PC-9 (cell line): ENCODE results near the gene MYADM.
"Not testable (repeated sequence)": the region's sequence is repeated elsewhere in the genome, so short reads cannot be mapped to it uniquely, and the experiment has no call there.

Experiments used
- EZH2 ChIP-seq: fragments of 200-600 bp; sonication (generic); IDR thresholded peaks from 2 replicates; pipeline ENCODE4 v1.8.0; 2017; ENCODE audit warnings: antibody characterized with exemption, low read depth
- TF ChIP-seq, protein P1 (sequence below): fragments of 200-600 bp; sonication (generic); conservative IDR thresholded peaks from 2 replicates; pipeline ENCODE4 v1.6.1; 2017; ENCODE audit warnings: mixed run types, antibody characterized with exemption, mild to moderate bottlenecking, moderate library complexity

DNA sequence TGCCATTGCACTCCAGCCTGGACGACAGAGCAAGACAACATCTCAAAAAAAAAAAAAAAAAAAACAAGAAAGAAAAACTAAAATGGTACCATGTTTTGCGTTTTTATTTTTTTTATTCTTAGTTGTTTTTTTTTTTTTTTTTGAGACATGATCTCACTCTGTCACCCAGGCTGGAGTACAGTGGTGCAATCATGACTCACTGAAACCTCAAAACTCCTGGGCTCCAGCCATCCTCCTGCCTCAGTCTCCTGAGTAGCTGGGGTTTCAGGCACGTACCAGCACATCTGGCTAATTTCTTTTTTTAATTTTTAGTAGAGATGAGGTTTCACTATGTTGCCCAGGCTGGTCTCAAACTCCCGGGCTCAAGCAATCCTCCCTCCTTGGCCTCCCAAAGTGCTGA, 26.8 kb upstream of the MYADM start:
- TF ChIP-seq, protein P1, sequence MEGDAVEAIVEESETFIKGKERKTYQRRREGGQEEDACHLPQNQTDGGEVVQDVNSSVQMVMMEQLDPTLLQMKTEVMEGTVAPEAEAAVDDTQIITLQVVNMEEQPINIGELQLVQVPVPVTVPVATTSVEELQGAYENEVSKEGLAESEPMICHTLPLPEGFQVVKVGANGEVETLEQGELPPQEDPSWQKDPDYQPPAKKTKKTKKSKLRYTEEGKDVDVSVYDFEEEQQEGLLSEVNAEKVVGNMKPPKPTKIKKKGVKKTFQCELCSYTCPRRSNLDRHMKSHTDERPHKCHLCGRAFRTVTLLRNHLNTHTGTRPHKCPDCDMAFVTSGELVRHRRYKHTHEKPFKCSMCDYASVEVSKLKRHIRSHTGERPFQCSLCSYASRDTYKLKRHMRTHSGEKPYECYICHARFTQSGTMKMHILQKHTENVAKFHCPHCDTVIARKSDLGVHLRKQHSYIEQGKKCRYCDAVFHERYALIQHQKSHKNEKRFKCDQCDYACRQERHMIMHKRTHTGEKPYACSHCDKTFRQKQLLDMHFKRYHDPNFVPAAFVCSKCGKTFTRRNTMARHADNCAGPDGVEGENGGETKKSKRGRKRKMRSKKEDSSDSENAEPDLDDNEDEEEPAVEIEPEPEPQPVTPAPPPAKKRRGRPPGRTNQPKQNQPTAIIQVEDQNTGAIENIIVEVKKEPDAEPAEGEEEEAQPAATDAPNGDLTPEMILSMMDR: not testable (repeated sequence)
- TF ChIP-seq EZH2: not testable (repeated sequence)
